Frontal cortex (tissue), 4 donors: ENCODE results near the gene ANKRD44. TPM values are rescaled to one million over a fixed set of nuclear protein-coding genes. Genes with fewer than 3 reads are reported as not detected.

ENCODE experiments used
- DNase-seq, 2 donors: peaks; one replicate each; pipeline ENCODE4 v3.0.0; 2012; ENCODE audit warnings: low spot score in 2 of 2
- FAIRE-seq: peaks from 2 replicates; lab custom pipeline; 2012; peaks lifted over from hg19 to GRCh38; lab: Jason Lieb, UNC
- total RNA-seq: library from RNA; depleted of rRNA; stranded (reverse); fragments of >200 nt; gene quantifications from one replicate; pipeline ENCODE4 v1.2.3, GENCODE V29; 2014
- donor health status: control.
- donor health status: control.
- donor health status: control.

Gene ANKRD44
- total RNA-seq, 1 donor from 2014 or later, result 101 TPM

- DNase-seq, result no peak
Measured at GRCh38 chr2:196957442-196957841, 353.1 kb downstream of the ANKRD44 start.

GRCh38 chr2:196956069-196956468, 354.5 kb downstream of the ANKRD44 start:
- FAIRE-seq, result no peak
- no peak for DNase-seq

More at GRCh38 chr2:196957442-196957841, 353.1 kb downstream of the ANKRD44 start:
- no peak for FAIRE-seq

- FAIRE-seq (no peak), DNase-seq (no peak)
Measured at GRCh38 chr2:196955036-196955435, 355.5 kb downstream of the ANKRD44 start.

- DNase-seq (no peak), FAIRE-seq (no peak)
Measured at GRCh38 chr2:196954001-196954400, 356.6 kb downstream of the ANKRD44 start.

GRCh38 chr2:196952936-196953335, 357.6 kb downstream of the ANKRD44 start:
- FAIRE-seq, result no peak
- no peak for DNase-seq

- FAIRE-seq (no peak), DNase-seq (no peak)
Measured at GRCh38 chr2:196951973-196952372, 358.6 kb downstream of the ANKRD44 start.

- FAIRE-seq (no peak), DNase-seq (no peak)
Measured at GRCh38 chr2:196949116-196949515, 361.5 kb downstream of the ANKRD44 start.

- FAIRE-seq (no peak), DNase-seq (no peak)
Measured at GRCh38 chr2:196944570-196944969, 366.0 kb downstream of the ANKRD44 start.

- DNase-seq (no peak), FAIRE-seq (no peak)
Measured at GRCh38 chr2:196941398-196942078, 369.0 kb downstream of the ANKRD44 start.

GRCh38 chr2:196939371-196939770, 371.2 kb downstream of the ANKRD44 start:
- FAIRE-seq, result no peak
- DNase-seq, result no peak

Other genes with a start within 250 kb of the ANKRD44 start
- 250 TPM for gene SF3B1, start 124.2 kb upstream of the ANKRD44 start, total RNA-seq
- gene COQ10B, start 142.8 kb upstream of the ANKRD44 start, total RNA-seq, result 35.9 TPM
- 157 TPM for gene HSPD1, start 189.1 kb upstream of the ANKRD44 start, total RNA-seq
- 62.8 TPM for gene HSPE1, start 189.6 kb upstream of the ANKRD44 start, total RNA-seq
- 88.9 TPM for gene MOB4, start 205.3 kb upstream of the ANKRD44 start, total RNA-seq